H1 (cell line): ENCODE measurements around the gene F11. TPM values are rescaled to one million over a fixed set of nuclear protein-coding genes. Genes with fewer than 3 reads are reported as not detected.

Source experiments
- ATF3 ChIP-seq: IDR thresholded peaks from 2 replicates; pipeline ENCODE4 v1.6.1; 2011; ENCODE audit warnings: low read depth, mild to moderate bottlenecking, low read length; ENCODE audit not compliant: insufficient read depth
- CHD7 ChIP-seq: fragments of 300-600 bp; sonication (generic); IDR thresholded peaks from 2 replicates; pipeline ENCODE4 v1.7.1; 2012; ENCODE audit warnings: low read length, moderate library complexity, mild to moderate bottlenecking, inconsistent platforms; ENCODE audit not compliant: insufficient replicate concordance
- E2F6 ChIP-seq: IDR thresholded peaks from 2 replicates; pipeline ENCODE4 v1.6.1; 2012; ENCODE audit warnings: inconsistent platforms
- MAX ChIP-seq: IDR thresholded peaks from 2 replicates; pipeline ENCODE4 v1.6.1; 2012; ENCODE audit warnings: inconsistent platforms
- RAD21 ChIP-seq, 2 experiments: IDR thresholded peaks in 1 of 2; conservative IDR thresholded peaks in 1 of 2; 2 replicates each; pipeline ENCODE4 v1.6.1; 2011; ENCODE audit warnings: low read depth in 2 of 2, low read length in 2 of 2, improper control_type of control experiment in 1 of 2, inconsistent platforms in 1 of 2, mild to moderate bottlenecking in 1 of 2, moderate library complexity in 1 of 2
- SP1 ChIP-seq: IDR thresholded peaks from 2 replicates; pipeline ENCODE4 v1.6.1; 2011; ENCODE audit warnings: low read depth, low read length
- TBP ChIP-seq: IDR thresholded peaks from 2 replicates; pipeline ENCODE4 v1.6.1; 2011; ENCODE audit warnings: low read depth, low read length, improper control_type of control experiment
- polyA plus RNA-seq, 7 experiments: library from polyadenylated mRNA; depleted of rRNA in 3 of 7; stranded (reverse) in 5 of 7; unstranded in 2 of 7; fragments of >200 nt in 5 of 7; fragments of 200-250 nt in 2 of 7; gene quantifications; 1 replicate in 5 of 7; 2 replicates in 1 of 7; 4 replicates in 1 of 7; pipeline versions ENCODE4 v1.2.1 to v1.2.3, GENCODE V29; 2011 to 2013; ENCODE audit warnings: missing spikeins in 2 of 7, mixed read lengths in 2 of 7
- total RNA-seq: library from RNA; stranded (reverse); fragmentation: NEBNext Ultra II Directional; extraction: Animal tissue kit (Norgen Biotek cat#: 25700); gene quantifications from 2 replicates; pipeline ENCODE4 v1.2.1, GENCODE V29; 2021

The F11 gene
- total and polyA plus RNA-seq, 2 of the 8 experiments (the other 6 are each of a cell fraction or from before 2014, with no cell fraction given): 0.27 to 0.99 TPM

- TF ChIP-seq E2F6 (no peak), SP1 (no peak), ATF3 (no peak), RAD21 (IDR thresholded peaks at IDR 0.05 in 1 of 2, conservative IDR thresholded peaks at IDR 0.05 in 1 of 2; ENCODE audit: low read depth in 2 of 2, low read length in 2 of 2) (no peak), TBP (no peak), CHD7 (no peak), MAX (no peak)
Measured at GRCh38 chr4:186255122-186255521, 10.9 kb upstream of the F11 start (continued).
